GM21390 (cell line): ENCODE results near the gene RABGAP1L.
"Not testable (repeated sequence)": the region's sequence is repeated elsewhere in the genome, so short reads cannot be mapped to it uniquely, and the experiment has no call there.

ENCODE experiments used
- ATAC-seq: cut with Tn5 transposase; IDR thresholded peaks from one replicate; pipeline ENCODE4 v1.9.1; 2021; ENCODE audit not compliant: unreplicated experiment

The RABGAP1L gene

DNA sequence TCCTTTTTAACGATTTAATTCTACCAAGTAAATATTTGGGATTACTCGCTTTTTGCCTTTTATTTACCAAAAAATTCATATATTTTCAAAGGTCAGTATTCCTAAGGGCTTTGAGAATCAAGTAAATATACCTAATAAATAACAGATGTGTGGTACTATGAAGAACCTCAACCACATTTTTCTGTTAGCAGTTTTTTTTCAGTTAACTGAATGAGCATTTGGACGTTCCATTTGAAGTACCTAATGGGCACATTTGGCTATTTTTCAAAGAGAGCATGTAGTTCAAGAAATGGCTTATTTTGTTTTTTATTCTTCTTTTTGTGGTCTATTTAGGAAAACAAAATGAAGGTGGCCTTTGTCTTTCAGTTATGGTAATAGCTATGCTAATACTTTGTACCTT lies 541.5 kb downstream of the RABGAP1L start:
- no peak for ATAC-seq

DNA sequence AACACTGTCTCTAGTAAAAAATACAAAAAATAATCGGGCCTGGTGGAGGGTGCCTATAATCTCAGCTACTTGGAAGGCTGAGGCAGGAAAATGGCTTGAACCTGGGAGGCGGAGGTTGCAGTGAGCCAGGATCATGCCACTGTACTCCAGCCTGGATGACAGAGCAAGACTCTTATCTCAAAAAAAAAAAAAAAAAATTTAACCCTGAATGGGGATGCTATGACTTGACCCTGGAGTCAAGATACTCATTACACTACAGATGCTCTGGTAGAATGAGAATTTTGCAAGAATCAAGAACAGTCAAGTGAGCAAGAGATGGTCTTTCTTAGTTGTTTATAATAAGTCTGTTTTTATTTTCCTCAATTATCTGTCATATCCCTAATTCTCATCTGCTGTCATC lies 542.2 kb downstream of the RABGAP1L start:
- ATAC-seq, result no peak

DNA sequence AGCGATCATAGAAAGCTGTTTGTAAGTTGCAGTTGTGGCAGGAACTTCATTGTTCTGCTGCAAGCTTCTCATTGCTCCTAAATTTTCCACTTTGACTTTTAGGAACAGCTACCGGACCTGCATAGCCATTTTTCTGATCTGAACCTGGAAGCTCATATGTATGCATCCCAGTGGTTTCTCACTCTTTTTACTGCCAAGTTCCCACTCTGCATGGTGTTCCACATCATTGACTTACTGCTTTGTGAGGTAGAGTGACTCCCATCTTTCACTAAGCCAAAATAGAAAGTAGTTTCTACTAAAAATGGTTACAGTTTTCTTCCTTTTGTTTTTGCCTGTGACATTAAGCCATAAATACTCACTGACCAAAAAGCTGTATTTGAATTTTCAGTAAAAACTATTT lies 542.7 kb downstream of the RABGAP1L start:
- no peak for ATAC-seq

DNA sequence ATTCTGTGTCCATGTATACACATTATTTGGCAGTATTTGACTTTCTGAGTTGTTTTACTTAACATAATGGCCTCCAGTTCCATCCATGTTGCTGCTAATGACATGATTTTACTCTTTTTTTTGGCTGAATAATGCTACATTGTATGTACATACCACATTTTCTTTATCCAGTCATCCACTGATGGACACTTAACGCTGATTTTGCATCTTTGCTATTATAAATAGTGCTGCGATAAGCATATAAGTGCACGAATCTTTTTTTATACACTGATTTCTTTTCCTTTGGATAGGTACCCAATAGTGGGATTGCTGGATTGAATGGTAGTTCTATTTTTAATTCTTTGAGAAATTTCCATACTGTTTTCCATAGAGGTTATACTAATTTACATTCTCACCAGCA lies 544.0 kb downstream of the RABGAP1L start:
- no peak for ATAC-seq

DNA sequence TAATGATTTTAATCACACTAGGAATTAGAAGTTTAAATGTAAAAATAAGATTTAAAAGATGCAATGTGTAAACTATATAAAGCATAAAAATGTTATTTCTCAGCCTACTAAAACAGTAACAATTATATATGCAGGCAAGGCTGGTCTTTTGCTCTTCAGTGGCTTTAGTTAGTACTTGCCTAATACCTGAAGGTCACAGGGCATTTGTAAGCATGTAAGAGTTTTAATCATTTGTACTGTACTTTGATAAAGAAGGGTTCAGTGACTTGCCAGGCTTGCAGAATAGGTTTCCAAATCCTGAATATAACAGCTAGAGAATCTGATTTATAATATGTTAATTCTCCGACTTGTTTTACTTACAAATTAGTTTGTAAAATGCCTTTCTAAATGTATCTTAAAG lies 545.0 kb downstream of the RABGAP1L start:
- no peak for ATAC-seq

DNA sequence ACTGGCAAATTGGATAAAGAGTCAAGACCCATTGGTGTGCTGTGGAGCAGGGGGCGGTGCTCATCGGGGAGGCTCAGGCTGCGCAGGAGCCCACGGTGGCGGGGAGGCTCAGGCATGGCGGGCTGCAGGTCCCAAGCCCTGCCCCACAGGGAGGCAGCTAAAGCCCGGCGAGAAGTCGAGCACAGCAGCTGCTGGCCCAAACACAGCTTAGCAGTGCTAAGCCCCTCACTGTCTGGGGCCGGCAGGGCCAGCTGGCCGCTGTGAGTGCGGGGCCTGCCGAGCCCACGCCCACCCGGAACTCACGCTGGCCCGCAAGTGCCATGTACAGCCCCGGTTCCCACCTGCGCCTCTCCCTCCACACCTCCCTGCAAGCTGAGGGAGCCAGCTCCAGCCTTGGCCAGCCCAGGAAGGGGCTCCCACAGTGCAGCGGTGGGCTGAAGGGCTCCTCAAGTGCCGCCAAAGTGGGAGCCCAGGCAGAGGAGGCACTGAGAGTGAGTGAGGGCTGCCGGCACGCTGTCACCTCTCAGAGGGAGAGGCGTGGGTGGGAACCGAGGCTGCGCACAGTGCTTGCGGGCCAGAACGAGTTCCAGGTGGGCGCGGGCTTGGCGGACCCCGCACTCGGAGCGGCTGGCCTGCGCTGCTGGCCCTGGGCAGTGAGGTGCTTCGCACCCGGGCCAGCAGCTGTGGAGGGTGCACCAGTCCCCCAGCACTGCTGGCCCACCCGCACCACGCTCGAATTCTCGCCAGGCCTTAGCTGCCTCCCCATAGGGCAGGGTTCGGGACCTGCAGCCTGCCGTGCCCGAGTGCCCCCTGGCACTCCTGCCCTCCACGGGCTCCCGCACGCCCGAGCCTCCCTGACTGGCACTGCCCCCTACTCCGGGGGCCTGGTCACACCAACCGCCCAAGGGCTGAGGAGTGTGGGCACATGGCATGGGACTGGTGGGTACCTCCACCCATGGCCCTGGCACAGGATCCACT lies 551.8 kb downstream of the RABGAP1L start:
- no peak for ATAC-seq

DNA sequence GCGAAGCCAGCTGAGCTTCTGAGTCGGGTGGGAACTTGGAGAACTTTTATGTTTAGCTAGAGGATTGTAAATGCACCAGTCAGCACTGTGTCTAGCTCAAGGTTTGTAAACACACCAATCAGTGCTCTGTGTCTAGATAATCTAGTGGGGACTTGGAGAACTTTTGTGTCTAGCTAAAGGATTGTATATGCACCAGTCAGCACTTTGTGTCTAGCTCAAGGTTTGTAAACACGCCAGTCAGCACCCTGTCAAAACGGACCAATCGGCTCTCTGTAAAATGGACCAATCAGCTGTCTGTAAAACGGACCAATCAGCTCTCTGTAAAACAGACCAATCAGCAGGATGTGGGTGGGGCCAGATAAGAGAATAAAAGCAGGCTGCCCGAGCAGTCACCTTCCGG lies 552.5 kb downstream of the RABGAP1L start:
- not testable (repeated sequence) for ATAC-seq

DNA sequence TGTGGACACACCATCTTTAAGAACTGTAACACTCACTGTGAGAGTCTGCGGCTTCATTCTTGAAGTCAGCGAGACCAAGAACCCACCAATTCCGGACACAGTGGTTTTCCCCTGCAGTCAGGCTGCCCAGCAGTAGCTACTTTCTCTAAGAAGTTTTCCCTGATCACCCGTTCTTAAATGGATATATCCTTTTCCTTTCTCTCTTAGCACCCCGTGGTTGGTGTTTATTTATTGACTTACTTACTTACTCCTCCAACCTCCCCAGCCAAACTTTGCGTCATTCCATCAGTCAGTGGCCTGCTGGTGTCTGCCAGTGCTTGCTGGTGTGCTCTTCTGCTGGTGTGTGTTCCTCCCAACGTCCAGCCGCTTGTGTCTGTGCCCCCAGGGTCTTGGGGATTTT lies 553.2 kb downstream of the RABGAP1L start:
- no peak for ATAC-seq

DNA sequence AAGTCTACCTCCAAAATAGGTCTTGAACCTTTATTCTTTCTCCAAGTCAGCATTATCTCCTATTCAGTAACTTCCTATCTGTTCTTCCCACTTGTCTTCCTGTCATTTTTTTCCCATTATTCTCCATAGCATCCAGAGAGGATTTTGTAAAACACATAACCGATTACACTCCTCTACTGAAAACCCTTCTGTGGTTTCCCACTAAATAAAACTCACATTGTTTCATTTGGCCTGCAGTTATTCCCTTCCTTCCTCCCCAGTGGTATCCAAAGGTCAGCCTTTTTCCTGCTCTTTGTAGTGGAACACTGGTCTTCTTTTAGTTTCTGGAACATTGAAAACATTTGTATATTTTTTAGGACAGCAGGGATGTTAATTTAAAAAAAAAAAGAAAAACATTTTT lies 554.5 kb downstream of the RABGAP1L start:
- no peak for ATAC-seq

DNA sequence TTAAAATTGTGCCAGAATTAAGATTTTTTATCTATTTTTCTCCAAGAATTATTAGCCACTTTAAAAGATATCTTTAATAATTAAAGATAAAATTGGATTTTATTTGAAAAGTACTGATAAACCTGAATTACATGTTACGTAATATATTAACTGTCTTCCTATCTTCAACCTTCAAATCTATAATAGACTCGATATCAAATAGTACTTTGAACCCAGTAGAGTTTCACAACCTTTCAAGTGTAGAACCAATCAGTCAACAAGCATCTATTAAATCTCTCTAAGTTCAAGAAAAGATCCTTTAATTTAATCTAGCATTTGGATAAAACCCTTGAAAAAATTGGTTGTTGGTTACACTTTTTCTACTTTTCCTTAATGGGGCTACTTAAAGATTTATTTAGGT lies 559.9 kb downstream of the RABGAP1L start:
- no peak for ATAC-seq

DNA sequence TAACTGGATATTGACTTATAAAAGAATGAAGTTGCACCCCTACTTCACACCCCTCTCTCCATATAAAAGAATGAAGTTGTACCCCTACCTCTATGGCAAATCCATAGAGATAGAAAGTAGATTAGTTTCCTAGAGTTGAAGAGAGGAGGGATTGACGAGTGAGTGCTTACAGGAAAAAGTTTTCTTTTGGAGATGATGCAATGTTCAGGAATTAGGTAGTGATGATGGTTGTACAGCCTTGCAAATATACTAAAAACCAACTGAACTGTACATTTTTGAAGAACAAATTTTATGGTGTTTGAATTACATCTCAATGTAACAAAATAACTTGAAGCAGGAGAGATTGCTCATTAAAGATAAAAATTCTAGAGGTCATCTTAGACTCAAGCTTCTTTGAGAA lies 561.3 kb downstream of the RABGAP1L start:
- ATAC-seq, result no peak

DNA sequence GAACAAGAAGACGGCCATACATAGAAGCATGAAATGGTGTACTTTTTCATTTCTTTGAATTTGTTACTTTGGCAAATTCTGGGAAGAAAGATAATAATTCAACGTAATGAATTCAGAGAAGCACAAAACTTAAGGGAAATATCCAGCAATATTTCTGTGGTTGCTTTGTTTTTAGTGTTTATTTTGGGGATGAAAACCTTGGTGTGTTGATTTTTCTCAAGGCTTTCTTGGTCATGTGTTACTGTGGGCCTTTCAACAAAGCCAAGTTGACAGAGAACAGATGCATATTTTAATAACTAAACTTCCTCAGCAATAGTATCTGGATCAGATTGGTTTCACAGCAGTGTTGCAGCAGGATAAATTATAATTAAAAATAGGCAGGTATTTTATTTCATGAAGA lies 561.9 kb downstream of the RABGAP1L start:
- ATAC-seq, result no peak

DNA sequence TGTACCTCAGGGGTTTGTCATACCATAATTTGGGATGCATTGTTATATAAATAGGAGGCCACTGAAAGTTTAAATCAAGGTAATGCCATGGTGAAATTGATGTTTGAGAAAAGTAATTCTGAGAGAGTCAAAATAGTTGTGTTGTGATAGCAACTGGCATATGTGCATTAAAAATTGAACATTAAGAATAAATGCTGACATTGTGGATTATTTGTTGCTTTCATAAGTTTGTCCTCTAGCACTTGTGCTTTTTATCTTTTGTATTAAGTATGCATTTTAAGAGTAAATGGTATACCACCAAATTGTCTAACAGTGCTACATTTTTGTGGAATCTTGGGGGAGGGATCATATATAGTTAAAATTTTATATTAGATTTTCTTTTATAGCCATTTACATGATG lies 564.5 kb downstream of the RABGAP1L start:
- ATAC-seq, result no peak

DNA sequence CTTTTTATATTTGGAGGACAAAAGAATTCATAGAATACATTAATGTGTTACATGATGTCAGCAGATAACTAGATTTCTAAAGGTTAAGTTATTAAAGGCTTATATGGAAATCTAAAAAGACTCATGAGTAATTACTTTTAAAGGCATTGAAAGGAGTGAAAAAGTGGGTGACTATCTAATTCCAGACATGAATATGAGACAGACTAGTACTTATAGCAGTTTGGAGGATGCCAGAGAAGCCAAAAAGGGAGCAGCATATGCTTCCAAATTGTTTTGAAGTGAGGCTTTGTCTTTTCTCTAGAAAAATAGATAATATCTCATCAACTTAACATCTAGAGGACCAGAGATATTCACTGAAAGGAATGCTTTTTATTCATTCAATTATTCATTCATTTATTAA lies 564.9 kb downstream of the RABGAP1L start:
- no peak for ATAC-seq

DNA sequence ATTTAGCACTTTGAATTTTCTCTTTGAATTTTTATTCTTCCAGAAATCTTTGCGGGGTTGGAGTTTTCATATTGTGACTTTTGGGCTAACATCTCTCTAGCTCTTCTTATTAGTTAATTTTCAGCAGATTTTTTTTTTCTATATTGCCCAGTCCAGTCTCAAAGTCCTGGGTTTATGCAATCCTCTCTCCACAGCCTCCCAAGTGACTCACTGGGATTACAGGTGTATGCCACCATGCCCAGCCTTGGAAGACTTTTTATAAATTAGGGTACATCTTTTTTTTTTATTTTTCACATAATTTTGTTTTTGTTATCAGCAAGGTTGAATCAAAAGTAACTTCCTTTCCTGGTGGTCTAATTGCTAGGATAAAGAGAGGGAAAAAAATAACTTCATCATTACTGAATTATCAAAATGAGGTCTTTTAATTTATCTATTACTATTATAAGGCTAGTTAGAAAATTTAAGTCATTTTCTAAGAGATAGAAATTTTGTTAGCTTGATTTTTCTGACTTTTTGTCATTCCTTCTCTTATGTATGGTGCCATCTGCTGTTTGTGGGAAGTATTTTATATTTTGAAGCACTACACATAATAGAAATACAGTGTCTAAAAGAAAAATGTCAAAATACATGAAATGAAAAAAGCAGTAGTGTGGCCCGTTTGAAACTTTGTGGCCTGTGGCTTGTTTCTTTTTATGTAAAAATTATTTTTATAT lies 567.0 kb downstream of the RABGAP1L start:
- ATAC-seq, result no peak

DNA sequence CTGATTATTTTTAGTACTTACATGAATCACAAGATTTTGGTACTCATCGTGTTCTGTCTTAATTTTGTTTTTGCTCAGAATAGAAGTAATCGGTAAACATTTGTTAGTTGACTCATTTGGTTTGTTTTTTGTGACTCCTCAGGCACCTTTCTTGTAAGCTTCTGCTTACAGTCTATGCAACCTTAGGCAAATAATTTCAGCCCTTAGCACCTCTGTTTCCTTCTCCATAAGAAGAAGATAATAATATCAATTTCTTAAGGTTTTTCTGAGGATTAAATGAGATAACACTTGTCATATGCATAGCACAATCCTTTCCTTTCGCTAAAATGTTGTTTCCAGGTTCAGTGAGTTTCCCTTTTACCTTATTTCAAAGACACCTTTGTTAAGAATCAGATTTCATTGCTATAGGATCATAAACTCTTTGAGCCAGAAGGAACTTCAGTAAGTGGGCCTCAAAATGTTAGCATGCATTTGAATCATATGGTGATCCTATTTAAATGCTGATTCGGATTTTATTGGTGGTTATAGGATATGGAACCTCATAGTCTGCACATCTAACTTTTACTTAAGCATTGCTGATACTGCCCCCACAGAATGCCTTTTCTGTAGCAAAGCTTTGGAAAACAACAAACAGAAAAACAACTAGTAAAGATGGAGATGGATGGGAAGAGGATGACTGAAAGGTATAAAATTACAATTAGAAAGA lies 567.7 kb downstream of the RABGAP1L start:
- ATAC-seq, result no peak

DNA sequence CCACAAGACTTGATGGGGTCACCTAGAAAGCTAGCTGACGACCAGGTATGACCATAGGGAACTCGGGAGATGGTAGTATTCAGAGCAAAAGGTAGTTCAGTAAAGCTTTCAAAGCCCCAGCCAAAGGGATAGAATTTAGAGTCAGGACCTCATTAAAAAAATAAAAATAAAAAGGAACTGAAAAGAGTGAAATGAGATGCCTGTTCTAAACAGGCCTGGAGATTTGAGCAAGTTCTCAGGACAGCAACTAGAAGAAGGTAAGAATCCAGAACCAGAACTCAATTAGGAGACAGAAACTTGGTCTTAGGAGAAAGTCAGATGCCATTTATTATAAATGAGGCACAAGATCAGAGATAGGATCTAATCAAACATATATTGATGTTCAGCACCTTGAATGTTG lies 575.0 kb downstream of the RABGAP1L start:
- ATAC-seq, result no peak

DNA sequence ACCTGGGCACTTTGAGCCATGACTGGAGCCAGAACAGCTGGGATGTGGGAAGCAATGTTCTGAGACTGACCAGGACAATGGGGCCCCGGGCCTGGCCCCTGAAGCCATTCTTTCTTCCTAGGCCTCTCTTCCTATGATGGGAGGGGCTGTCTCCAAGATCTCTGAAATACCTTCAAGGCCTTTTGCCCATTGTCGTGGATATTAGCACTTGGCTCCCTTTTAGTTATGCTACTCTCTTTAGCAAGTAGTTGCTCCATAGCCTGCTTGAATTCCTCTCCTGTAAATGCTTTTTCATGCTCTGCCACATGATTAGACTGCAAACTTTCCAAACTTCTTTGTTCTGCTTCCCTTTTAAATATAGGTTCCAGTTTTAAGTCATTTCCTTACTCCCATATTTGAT lies 577.5 kb downstream of the RABGAP1L start:
- no peak for ATAC-seq

DNA sequence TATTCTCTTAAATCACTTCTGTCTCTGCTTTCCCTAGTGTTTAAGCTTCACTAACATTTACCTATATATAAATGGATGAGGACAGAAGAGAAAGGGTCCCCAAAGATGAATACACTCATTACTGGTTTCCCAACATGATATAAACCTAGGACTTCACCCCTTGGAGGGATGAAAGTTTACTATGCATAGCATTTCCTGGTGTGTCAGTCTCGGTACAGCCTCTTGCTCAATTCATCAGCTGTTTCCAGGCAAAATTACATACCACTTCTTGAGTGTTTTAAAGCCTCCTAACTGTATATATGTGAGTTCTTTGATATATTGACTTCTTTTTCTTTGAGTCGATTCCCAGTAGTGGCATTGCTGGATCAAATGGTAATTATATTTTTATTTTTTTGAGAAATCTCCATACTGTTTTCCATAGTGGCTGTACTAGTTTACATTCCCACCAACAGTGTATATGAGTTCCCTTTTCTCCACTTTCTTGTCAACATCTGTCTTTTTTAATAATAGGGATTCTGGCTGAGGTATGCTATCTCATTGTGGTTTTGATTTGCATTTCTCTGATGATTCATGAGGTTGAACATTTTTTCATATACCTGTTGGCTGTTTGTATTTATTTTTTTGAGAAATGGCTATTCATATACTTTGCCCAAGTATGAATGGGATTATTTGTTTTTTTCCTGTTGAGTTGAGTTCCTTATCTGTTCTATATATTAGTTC lies 581.1 kb downstream of the RABGAP1L start:
- ATAC-seq, result no peak

DNA sequence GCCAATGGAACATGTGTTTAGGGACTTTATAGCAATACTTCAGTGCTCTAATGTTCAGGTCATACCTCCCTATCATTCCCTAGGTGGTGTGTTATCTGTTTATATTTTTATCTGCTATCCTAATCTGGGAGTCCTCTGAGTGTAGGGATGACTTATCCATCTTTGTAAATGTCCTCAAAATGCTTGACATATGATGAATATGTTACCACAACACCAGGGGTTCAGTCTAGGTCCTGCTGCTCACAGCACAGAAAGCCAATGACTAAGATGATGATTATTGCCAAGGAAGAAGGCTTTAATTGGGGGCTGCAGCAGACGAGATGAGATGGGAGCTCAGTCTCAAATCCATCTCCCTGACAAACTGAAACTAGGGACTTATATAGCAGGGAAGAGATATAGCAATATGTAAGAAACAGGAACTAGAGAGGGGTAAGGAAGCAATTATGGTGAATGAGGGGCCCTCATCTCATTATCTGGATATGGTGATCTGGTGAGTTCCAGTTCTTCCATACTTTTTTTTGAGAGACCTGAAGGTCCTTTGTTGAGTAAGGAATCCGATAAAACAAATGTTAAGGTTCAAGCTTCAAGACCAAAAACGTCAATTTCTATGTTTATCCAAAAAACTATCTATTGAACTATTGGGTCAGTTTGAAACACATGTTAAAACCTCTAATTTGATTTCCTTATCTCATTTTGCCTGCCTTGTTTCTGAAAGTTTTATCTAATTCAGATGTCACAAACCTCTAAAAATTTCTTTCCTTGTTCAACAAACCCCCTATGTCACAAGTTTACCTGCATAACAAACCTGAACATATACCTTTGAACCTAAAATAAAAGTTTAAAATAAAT lies 583.7 kb downstream of the RABGAP1L start:
- no peak for ATAC-seq
